PC-9 (cell line): ENCODE results near the gene CDH13.

ENCODE experiments used
- CTCF ChIP-seq: fragments of 200-600 bp; sonication (generic); conservative IDR thresholded peaks from 2 replicates; pipeline ENCODE4 v1.6.1; 2017; ENCODE audit warnings: mixed run types, antibody characterized with exemption, mild to moderate bottlenecking, moderate library complexity
- EZH2 ChIP-seq: fragments of 200-600 bp; sonication (generic); IDR thresholded peaks from 2 replicates; pipeline ENCODE4 v1.8.0; 2017; ENCODE audit warnings: antibody characterized with exemption, low read depth

- no peak for TF ChIP-seq EZH2
- TF ChIP-seq CTCF, result no peak
Measured at GRCh38 chr16:83785455-83785854, 1158.7 kb downstream of the CDH13 start.
